ENCODE results near the gene ARHGEF7.

- no peak for TF ChIP-seq YY1 (IDR thresholded peaks at IDR 0.05; ENCODE audit: insufficient read depth, insufficient read length)
- TF ChIP-seq ZNF274 (IDR thresholded peaks at IDR 0.05; ENCODE audit: low read depth, low read length): no peak
Measured at GRCh38 chr13:111122631-111123030, 7.5 kb downstream of the ARHGEF7 start.
